GM12891 (cell line): Measurements from ENCODE around the gene EGLN1.
A peak's percentile ranks its signal among the peaks of the same experiment; 100 is the strongest.

Experiments used
- DNase-seq: peaks from one replicate; pipeline ENCODE4 v3.0.0; 2011; ENCODE audit warnings: low spot score; ENCODE audit not compliant: insufficient read length
- FAIRE-seq: peaks from 2 replicates; lab custom pipeline; 2011; peaks lifted over from hg19 to GRCh38; lab: Jason Lieb, UNC
- PAX5 ChIP-seq: IDR thresholded peaks from 2 replicates; pipeline ENCODE4 v1.6.1; 2011; ENCODE audit warnings: low read length, moderate library complexity, mild to moderate bottlenecking; ENCODE audit not compliant: insufficient read depth, severe bottlenecking
- POLR2A ChIP-seq: IDR thresholded peaks from 2 replicates; pipeline ENCODE4 v1.6.1; 2011; ENCODE audit warnings: low read depth, low read length, control low read depth
- POLR2AphosphoS5 ChIP-seq: IDR thresholded peaks from 2 replicates; pipeline ENCODE4 v1.6.1; 2011; ENCODE audit warnings: low read depth, low read length, control low read depth
- POU2F2 ChIP-seq: IDR thresholded peaks from 2 replicates; pipeline ENCODE4 v1.6.1; 2011; ENCODE audit warnings: low read depth, mild to moderate bottlenecking, control low read depth, low read length, moderate library complexity
- SPI1 ChIP-seq: IDR thresholded peaks from 2 replicates; pipeline ENCODE4 v1.6.1; 2011; ENCODE audit warnings: low read depth, low read length, control low read depth
- TAF1 ChIP-seq: IDR thresholded peaks from 2 replicates; pipeline ENCODE4 v1.6.1; 2011; ENCODE audit warnings: low read depth, low read length, control low read depth

EGLN1 gene

GRCh38 chr1:231317306-231318014 lies 104.6 kb downstream of the EGLN1 start:
- FAIRE-seq: no peak
- DNase-seq: no peak
- no peak for TF ChIP-seq POLR2AphosphoS5
- TF ChIP-seq POLR2A: no peak
- no peak for TF ChIP-seq POU2F2
- no peak for TF ChIP-seq SPI1
- TF ChIP-seq TAF1: no peak
- no peak for TF ChIP-seq PAX5

GRCh38 chr1:231315887-231316286 lies 106.2 kb downstream of the EGLN1 start:
- peak; percentile 41 for DNase-seq
- no peak for TF ChIP-seq POLR2AphosphoS5
- TF ChIP-seq TAF1: no peak
- TF ChIP-seq PAX5: no peak
- no peak for TF ChIP-seq POU2F2
- no peak for TF ChIP-seq SPI1
- TF ChIP-seq POLR2A: no peak
- peak; percentile 83 for FAIRE-seq
